Measurements from ENCODE around the gene PIEZO1.
A peak's percentile ranks its signal among the peaks of the same experiment; 100 is the strongest.

The PIEZO1 gene

DNA sequence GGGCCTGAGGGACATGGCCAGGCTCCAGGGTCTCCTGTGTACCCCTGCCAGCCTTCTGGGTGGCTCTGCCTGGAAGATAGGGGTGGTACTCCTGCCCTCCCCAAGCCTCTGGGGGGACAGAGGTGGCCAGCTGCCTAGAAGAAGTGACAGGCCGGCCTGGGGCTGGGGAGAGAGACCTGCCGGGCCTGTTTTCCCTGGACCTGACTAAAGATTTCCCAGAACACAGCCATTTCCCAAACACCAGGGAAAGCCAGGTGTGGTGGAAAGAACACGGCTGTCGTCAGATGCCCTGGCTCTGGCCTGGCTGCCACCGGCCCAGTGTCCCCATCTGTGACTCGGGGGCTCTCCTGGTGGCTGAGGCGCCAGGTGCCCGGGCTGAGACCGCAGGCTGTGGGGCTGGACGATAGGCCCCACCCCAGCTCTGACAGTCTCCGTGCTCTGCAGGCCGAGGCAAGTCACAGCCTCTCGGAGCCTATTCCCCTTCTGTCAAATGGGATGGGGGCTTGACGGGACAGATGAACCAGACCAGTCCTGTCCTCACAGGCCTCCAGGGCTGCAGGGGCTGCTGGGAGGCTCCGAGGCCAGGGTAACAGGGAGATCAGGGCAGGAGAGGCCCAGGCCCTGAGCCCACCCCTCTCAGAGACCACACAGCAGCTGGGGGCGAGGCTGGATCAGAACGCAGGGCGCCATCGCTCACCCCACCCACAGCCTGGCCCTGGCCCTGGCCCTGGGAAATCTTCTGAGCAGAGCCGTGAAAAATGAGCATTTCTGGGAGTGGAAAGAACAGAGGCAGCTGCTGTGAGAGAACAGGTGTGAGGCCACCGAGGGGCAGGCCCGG lies 45.7 kb downstream of the PIEZO1 start:
- FAIRE-seq: no peak
- DNase-seq (ENCODE audit: extremely low spot score, insufficient read length, low read depth): no peak

- no peak for DNase-seq (ENCODE audit: extremely low spot score, insufficient read length, low read depth)
- FAIRE-seq: no peak
Measured at GRCh38 chr16:88738151-88739084, 46.6 kb downstream of the PIEZO1 start.

GRCh38 chr16:88737298-88738150 lies 47.5 kb downstream of the PIEZO1 start:
- peak; percentile 81 for FAIRE-seq

DNA sequence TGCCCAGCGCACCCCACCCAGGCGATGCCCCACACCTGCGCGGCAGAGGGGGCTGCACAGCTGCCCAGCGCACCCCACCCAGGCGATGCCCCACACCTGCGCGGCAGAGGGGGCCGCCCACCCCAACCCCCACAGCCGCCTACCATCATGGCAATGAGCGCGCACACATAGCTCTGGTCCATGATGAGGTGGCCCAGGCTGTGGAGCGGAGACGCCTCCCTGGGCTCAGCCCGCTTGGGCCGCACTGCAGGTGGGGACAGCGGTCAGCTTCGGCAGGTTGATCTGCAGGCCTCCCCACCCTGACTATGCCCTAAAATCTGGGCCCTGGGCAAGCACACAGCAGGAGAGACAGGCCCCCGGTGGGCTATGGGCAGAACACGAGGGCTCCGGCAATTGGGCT lies 48.5 kb downstream of the PIEZO1 start:
- FAIRE-seq (no peak), DNase-seq (ENCODE audit: extremely low spot score, insufficient read length, low read depth) (no peak)

More at GRCh38 chr16:88737298-88738150, 47.5 kb downstream of the PIEZO1 start:
- peak; percentile 79 for DNase-seq (ENCODE audit: extremely low spot score, insufficient read length, low read depth)

GRCh38 chr16:88736088-88736487 lies 48.9 kb downstream of the PIEZO1 start:
- DNase-seq (ENCODE audit: extremely low spot score, insufficient read length, low read depth) (no peak), FAIRE-seq (no peak)

DNA sequence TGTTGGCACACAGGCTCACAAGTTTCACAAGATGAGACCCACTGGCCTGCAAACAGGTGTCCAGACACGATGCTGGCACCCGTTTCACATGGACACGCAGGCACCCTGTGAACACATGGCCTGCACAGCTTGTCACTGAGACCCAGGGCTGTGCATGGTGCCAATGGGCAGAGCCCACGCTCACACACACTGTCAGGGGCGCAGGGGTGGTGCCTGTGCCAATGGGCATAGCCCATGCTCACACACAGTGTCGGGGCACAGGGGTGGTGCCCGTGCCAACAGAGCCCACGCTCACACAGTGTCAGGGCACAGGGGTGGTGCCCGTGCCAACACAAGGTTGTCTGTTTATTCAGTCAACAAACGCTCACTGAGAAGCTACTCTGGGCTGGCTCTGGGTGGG lies 49.4 kb downstream of the PIEZO1 start:
- no peak for DNase-seq (ENCODE audit: extremely low spot score, insufficient read length, low read depth)
- no peak for FAIRE-seq

GRCh38 chr16:88735121-88735520 lies 49.9 kb downstream of the PIEZO1 start:
- no peak for FAIRE-seq
- no peak for DNase-seq (ENCODE audit: extremely low spot score, insufficient read length, low read depth)

DNA sequence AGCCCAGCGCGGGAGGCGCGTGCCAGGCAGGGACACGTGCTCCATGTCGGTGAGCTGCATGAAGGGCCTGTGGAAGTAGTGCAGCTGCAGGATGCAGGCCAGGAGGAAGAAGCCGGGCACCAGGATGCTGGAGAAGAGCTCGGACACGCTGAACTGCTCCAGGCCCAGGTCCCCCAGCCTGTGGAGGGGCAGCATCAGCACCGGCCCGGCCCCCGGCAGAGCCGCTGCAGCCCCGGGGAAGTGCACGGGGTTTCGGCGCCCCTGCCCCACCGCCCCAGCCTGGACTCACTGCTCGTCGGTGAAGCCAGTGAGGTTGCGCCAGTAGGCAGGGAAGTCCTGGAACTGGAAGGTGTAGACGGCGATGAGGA lies 50.7 kb downstream of the PIEZO1 start:
- FAIRE-seq (no peak), DNase-seq (ENCODE audit: extremely low spot score, insufficient read length, low read depth) (no peak)

DNA sequence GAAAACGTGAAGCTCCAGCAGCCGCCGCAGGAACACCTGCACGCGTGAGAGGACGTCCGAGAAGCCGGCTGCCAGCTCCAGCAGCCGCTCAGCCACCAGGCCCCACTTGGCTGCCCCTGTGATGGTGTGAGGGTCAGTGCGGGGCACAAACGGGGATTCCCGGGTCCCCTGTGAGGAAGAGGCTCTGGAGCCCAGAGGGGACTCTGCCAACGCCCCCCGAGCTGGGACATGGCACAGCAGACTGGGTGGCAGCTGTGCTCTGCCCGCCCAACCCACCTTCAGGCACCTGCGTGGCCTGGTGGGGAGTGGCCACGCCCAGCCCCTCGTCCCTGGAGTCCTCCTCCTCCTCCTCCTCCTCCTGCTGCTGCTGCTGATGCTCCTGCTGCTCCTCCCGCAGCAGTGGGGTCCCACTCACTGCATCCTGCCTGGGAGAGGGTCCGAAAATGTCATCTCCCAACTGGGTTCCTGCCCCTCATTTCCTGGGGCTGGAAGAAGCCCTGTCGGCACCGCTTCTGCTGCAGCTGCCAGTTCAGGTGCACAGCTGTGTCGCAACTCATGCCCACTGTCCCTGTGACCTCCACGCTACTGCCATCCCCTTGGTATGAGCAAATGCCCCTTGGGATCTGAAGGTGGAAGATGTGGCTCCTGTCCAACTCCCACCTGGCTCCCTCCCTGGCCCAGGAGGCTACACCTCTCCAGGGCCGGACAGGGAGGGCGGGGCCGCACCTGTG lies 51.2 kb downstream of the PIEZO1 start:
- no peak for FAIRE-seq
- DNase-seq (ENCODE audit: extremely low spot score, insufficient read length, low read depth): no peak

DNA sequence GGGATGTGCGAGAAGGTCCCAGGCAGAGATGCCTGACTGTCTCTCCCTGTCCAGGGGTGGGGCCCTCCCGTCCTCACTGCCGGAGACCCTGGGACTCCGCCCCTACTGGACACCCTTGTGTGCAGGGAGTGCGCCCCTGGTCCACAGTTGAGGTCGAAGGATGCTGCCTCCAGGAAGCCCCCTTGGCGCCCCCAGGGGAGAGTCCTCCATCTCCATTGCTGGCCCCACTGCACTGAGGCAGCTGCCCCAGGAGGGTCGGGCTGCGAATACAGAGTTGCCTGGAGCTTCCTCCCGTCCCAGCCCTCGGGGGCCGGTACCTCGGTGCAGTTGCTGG lies 52.1 kb downstream of the PIEZO1 start:
- DNase-seq (ENCODE audit: extremely low spot score, insufficient read length, low read depth) (no peak), FAIRE-seq (no peak)

- no peak for DNase-seq (ENCODE audit: extremely low spot score, insufficient read length, low read depth)
- FAIRE-seq: no peak
Measured at GRCh38 chr16:88732172-88732960, 52.7 kb downstream of the PIEZO1 start.

GRCh38 chr16:88731699-88732098 lies 53.3 kb downstream of the PIEZO1 start:
- DNase-seq (ENCODE audit: extremely low spot score, insufficient read length, low read depth): no peak
- FAIRE-seq: no peak

GRCh38 chr16:88730632-88731607 lies 54.1 kb downstream of the PIEZO1 start:
- DNase-seq (ENCODE audit: extremely low spot score, insufficient read length, low read depth) (no peak), FAIRE-seq (no peak)

DNA sequence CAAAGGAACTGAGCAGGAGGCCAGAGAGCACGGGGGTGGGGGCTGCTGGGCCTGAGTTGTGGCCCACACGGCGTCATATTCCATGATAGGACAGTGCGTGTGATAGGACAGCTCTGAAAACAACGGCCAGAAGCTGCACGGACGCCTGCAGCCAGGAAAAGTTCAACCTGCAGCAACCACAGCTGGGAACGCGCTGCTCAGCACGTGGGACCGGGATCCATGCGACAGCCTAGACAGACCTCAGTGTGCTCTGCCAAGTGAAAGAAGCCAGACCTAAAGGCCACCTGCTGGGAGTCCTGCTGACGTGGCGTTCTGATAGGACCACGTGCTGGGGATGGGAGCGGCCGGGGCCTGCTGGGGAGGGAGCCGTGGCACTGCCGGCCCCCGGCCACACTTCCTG lies 57.1 kb downstream of the PIEZO1 start:
- no peak for DNase-seq (ENCODE audit: extremely low spot score, insufficient read length, low read depth)
- no peak for FAIRE-seq

- FAIRE-seq: no peak
Measured at GRCh38 chr16:88726981-88727380, 58.0 kb downstream of the PIEZO1 start.

DNA sequence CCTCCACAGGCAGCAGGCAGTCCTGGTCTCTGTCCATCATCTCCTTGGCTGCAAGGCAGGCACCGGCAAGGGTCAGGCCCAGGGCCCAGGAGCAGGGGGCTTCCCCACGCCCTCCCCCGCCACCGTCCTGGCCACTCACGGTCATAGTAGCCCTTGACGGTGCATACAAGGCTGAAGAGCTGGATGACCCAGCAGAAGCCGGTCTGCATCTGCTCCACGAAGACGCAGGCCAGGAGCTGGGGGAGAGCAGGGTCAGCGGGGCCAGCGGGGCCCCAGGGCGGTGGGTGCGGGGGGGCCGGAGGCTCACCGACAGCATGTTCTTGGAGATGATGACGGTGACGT lies 58.6 kb downstream of the PIEZO1 start:
- FAIRE-seq (no peak), DNase-seq (ENCODE audit: extremely low spot score, insufficient read length, low read depth) (no peak)

More at GRCh38 chr16:88726981-88727380, 58.0 kb downstream of the PIEZO1 start:
- DNase-seq (ENCODE audit: extremely low spot score, insufficient read length, low read depth): no peak

- FAIRE-seq: no peak
- no peak for DNase-seq (ENCODE audit: extremely low spot score, insufficient read length, low read depth)
Measured at GRCh38 chr16:88725609-88726407, 59.2 kb downstream of the PIEZO1 start.
